ENCODE measurements around the gene ADCY3. TPM values are rescaled to one million over a fixed set of nuclear protein-coding genes. Genes with fewer than 3 reads are reported as not detected.

Gene ADCY3
- total RNA-seq, 3 donors from 2014 or later (not counting 1 experiment from before 2014, with no cell fraction given): 5.4 to 9.2 (median 7.6) TPM

GRCh38 chr2:24914713-24915112, 5.3 kb downstream of the ADCY3 start:
- TF ChIP-seq CTCF (IDR thresholded peaks at IDR 0.05): no peak
- peaks cover 18 to 28% of the 10 kb centered on the region in 2 donors for H3K4me1 Mint-ChIP-seq
- no peaks in the 10 kb centered on the region for H3K27me3 Mint-ChIP-seq (ENCODE audit: low read depth in 2 of 2)
- no peak overlapping the region for H3K27ac ChIP-seq (ENCODE audit: low read length)
- H3K36me3 Mint-ChIP-seq: no peaks in the 10 kb centered on the region
- intact Hi-C loops (cut with micrococcal nuclease): no loop called here
- H3K9me3 ChIP-seq (ENCODE audit: control insufficient read depth, insufficient read depth, low read length): no peaks in the 10 kb centered on the region
- no peaks in the 10 kb centered on the region for H3K36me3 ChIP-seq (ENCODE audit: control insufficient read depth, insufficient read depth, low read length)
- no peak overlapping the region for H3K4me3 ChIP-seq (ENCODE audit: low read length)
- no peaks in the 10 kb centered on the region for H3K9me3 Mint-ChIP-seq
- DNase-seq: no peak
- H3K27me3 ChIP-seq (ENCODE audit: control insufficient read depth, insufficient read depth, low read length): no peaks in the 10 kb centered on the region
- WGBS (ENCODE audit: insufficient coverage): 79% methylated on average over 5 of the region's 5 CpGs
- H3K4me1 ChIP-seq (ENCODE audit: control insufficient read depth, insufficient read depth, low read length): peaks cover 29% of the 10 kb centered on the region
- peak overlapping the region; percentile 28 for H3K4me3 Mint-ChIP-seq
- no peak for ATAC-seq
- H3K27ac Mint-ChIP-seq: no peak overlapping the region

GRCh38 chr2:24913911-24914310, 6.1 kb downstream of the ADCY3 start:
- Histone ChIP-seq H3K9me3 (ENCODE audit: control insufficient read depth, insufficient read depth, low read length) (no peaks in the 10 kb centered on the region), H3K4me1 (ENCODE audit: control insufficient read depth, insufficient read depth, low read length) (peaks cover 22% of the 10 kb centered on the region), H3K4me3 (ENCODE audit: low read length) (no peak overlapping the region), H3K36me3 (ENCODE audit: control insufficient read depth, insufficient read depth, low read length) (no peaks in the 10 kb centered on the region), H3K27me3 (ENCODE audit: control insufficient read depth, insufficient read depth, low read length) (no peaks in the 10 kb centered on the region), H3K27ac (ENCODE audit: low read length) (no peak overlapping the region)
- Mint-ChIP-seq H3K4me1 (peaks cover 12 to 21% of the 10 kb centered on the region in 2 donors), H3K4me3 (no peak overlapping the region), H3K9me3 (no peaks in the 10 kb centered on the region), H3K27ac (no peak overlapping the region), H3K27me3 (ENCODE audit: low read depth in 2 of 2) (no peaks in the 10 kb centered on the region), H3K36me3 (no peaks in the 10 kb centered on the region)
- no peak for ATAC-seq
- WGBS (ENCODE audit: insufficient coverage): 97% methylated on average over 9 of the region's 9 CpGs
- no peak for TF ChIP-seq CTCF (IDR thresholded peaks at IDR 0.05)
- no peak for DNase-seq
- intact Hi-C loops (cut with micrococcal nuclease): no loop called here

DNA sequence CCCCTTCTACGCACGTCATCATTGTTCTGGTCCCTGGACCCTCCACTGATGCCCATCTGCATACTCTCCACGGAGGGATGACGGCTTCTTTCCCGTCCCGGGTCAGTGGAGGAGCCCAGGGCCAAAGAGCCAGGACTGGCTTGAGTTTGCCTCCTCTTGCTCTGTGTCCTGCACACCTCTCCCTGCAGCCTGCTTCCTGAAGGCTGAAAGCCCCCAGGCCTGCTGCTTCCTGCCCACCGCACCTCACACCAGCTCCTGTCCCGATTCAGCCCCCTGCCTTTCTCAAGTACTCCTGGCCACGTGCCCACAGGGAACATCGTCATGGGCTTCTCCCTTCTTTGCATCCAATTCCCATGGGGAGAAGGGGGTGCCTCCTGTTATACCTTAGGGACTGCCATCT, 7.1 kb downstream of the ADCY3 start:
- no peak for TF ChIP-seq CTCF (IDR thresholded peaks at IDR 0.05)
- H3K4me3 Mint-ChIP-seq: no peak overlapping the region
- no peaks in the 10 kb centered on the region for H3K9me3 Mint-ChIP-seq
- H3K27me3 ChIP-seq (ENCODE audit: control insufficient read depth, insufficient read depth, low read length): no peaks in the 10 kb centered on the region
- peaks cover 13% of the 10 kb centered on the region for H3K4me1 ChIP-seq (ENCODE audit: control insufficient read depth, insufficient read depth, low read length)
- H3K36me3 ChIP-seq (ENCODE audit: control insufficient read depth, insufficient read depth, low read length): no peaks in the 10 kb centered on the region
- 94% methylated on average over 10 of the region's 10 CpGs for WGBS (ENCODE audit: insufficient coverage)
- no peaks in the 10 kb centered on the region for H3K27me3 Mint-ChIP-seq (ENCODE audit: low read depth in 2 of 2)
- no peak for DNase-seq
- H3K27ac Mint-ChIP-seq: no peak overlapping the region
- intact Hi-C loops (cut with micrococcal nuclease): no loop called here
- H3K9me3 ChIP-seq (ENCODE audit: control insufficient read depth, insufficient read depth, low read length): no peaks in the 10 kb centered on the region
- no peak for ATAC-seq
- H3K4me3 ChIP-seq (ENCODE audit: low read length): no peak overlapping the region
- H3K27ac ChIP-seq (ENCODE audit: low read length): no peak overlapping the region
- peaks cover 10 to 12% of the 10 kb centered on the region in 2 donors for H3K4me1 Mint-ChIP-seq
- H3K36me3 Mint-ChIP-seq: no peaks in the 10 kb centered on the region

- Mint-ChIP-seq H3K9me3 (no peaks in the 10 kb centered on the region), H3K27ac (no peak overlapping the region), H3K4me1 (peaks cover 5 to 7% of the 10 kb centered on the region in 2 donors), H3K4me3 (no peak overlapping the region), H3K27me3 (ENCODE audit: low read depth in 2 of 2) (no peaks in the 10 kb centered on the region), H3K36me3 (no peaks in the 10 kb centered on the region)
- peaks cover 8% of the 10 kb centered on the region for H3K4me1 ChIP-seq (ENCODE audit: control insufficient read depth, insufficient read depth, low read length)
- H3K9me3 ChIP-seq (ENCODE audit: control insufficient read depth, insufficient read depth, low read length): no peaks in the 10 kb centered on the region
- H3K27ac ChIP-seq (ENCODE audit: low read length): no peak overlapping the region
- no peak for TF ChIP-seq CTCF (IDR thresholded peaks at IDR 0.05)
- intact Hi-C loops (cut with micrococcal nuclease): no loop called here
- no peaks in the 10 kb centered on the region for H3K27me3 ChIP-seq (ENCODE audit: control insufficient read depth, insufficient read depth, low read length)
- H3K4me3 ChIP-seq (ENCODE audit: low read length): no peak overlapping the region
- no peaks in the 10 kb centered on the region for H3K36me3 ChIP-seq (ENCODE audit: control insufficient read depth, insufficient read depth, low read length)
- no peak for DNase-seq
- 90% methylated on average over 7 of the region's 7 CpGs for WGBS (ENCODE audit: insufficient coverage)
- no peak for ATAC-seq
These were observed 7.5 kb downstream of the ADCY3 start for GRCh38 chr2:24912523-24912922.
